Vagina (tissue), 2 donors: ENCODE results near the gene MSI2.

Experiments used
- POLR2A ChIP-seq, 2 donors: fragments of 450-650 bp; IDR thresholded peaks; one replicate each; pipeline ENCODE4 v1.6.1; 2017; ENCODE audit warnings: antibody characterized with exemption in 2 of 2, mild to moderate bottlenecking in 2 of 2, moderate library complexity in 2 of 2
- POLR2AphosphoS5 ChIP-seq, 2 donors: sonication (generic); formaldehyde crosslinking; IDR thresholded peaks; one replicate each; pipeline ENCODE4 v1.9.0; 2017; ENCODE audit warnings: antibody characterized with exemption in 2 of 2, mild to moderate bottlenecking in 2 of 2, low read depth in 1 of 2; ENCODE audit not compliant: insufficient read depth in 1 of 2

GRCh38 chr17:57464191-57464864 lies 208.0 kb downstream of the MSI2 start:
- TF ChIP-seq POLR2A (IDR thresholded peaks at IDR 0.05) = no peak
- TF ChIP-seq POLR2AphosphoS5 (IDR thresholded peaks at IDR 0.05; ENCODE audit: insufficient read depth in 1 of 2, low read depth in 1 of 2) = no peak
